Caco-2 (cell line): Measurements from ENCODE around the gene GATA6. TPM values are rescaled to one million over a fixed set of nuclear protein-coding genes. Genes with fewer than 3 reads are reported as not detected.
A peak's percentile ranks its signal among the peaks of the same experiment; 100 is the strongest.

Experiments
- BruUV-seq: library from RNA; stranded (reverse); fragments of 400-500 nt; replicated peaks from 2 replicates; lab custom pipeline; 2021; lab: Mats Ljungman, UMichigan
- CTCF ChIA-PET: fragments of 300-600 bp; sonication (Branson Sonifier 250); formaldehyde crosslinking; loops from one replicate; lab custom pipeline; 2022; ENCODE audit warnings: antibody characterized with exemption; lab: Charles Lee
- POLR2A ChIA-PET: fragments of 300-600 bp; sonication (Branson Sonifier 250); formaldehyde crosslinking; loops from one replicate; lab custom pipeline; 2022; ENCODE audit warnings: antibody characterized with exemption; lab: Charles Lee
- DNase-seq, 2 experiments: peaks; one replicate each; pipeline versions ENCODE4 v3.0.0 to v3.0.0-alpha.2; 2020 to 2022
- H3K27me3 ChIP-seq: replicated peaks from 2 replicates; pipeline ENCODE4 v1.6.0; 2011; ENCODE audit warnings: low read length; ENCODE audit not compliant: control insufficient read depth, insufficient read depth
- H3K36me3 ChIP-seq: 2 replicates; pipeline ENCODE4 v1.5.1; 2011; ENCODE audit warnings: low read length; ENCODE audit not compliant: control insufficient read depth, insufficient read depth
- H3K4me1 ChIP-seq: fragments of 250-450 bp; sonication (Bioruptor Pico); 2 replicates; pipeline ENCODE4 v1.5.1; 2020; ENCODE audit warnings: mild to moderate bottlenecking
- H3K4me3 ChIP-seq: 2 replicates; pipeline ENCODE4 v1.5.1; 2011; ENCODE audit warnings: low read depth, mild to moderate bottlenecking, control low read depth, low read length
- H3K9me3 ChIP-seq: fragments of 250-450 bp; sonication (Bioruptor Pico); 2 replicates; pipeline ENCODE4 v1.5.1; 2020; ENCODE audit warnings: mild to moderate bottlenecking, moderate library complexity
- H3K27ac Mint-ChIP-seq: one replicate; pipeline ENCODE4 v1.8.0; 2022; ENCODE audit warnings: mixed read lengths; ENCODE audit not compliant: unreplicated experiment
- H3K27me3 Mint-ChIP-seq: one replicate; pipeline ENCODE4 v1.8.0; 2022; ENCODE audit warnings: mixed read lengths; ENCODE audit not compliant: insufficient read depth, unreplicated experiment
- H3K36me3 Mint-ChIP-seq: one replicate; pipeline ENCODE4 v1.8.0; 2022; ENCODE audit warnings: mild to moderate bottlenecking, mixed read lengths; ENCODE audit not compliant: insufficient read depth, unreplicated experiment
- H3K4me1 Mint-ChIP-seq: one replicate; pipeline ENCODE4 v1.8.0; 2022; ENCODE audit warnings: low read depth, mixed read lengths; ENCODE audit not compliant: unreplicated experiment
- H3K4me3 Mint-ChIP-seq: one replicate; pipeline ENCODE4 v1.8.0; 2022; ENCODE audit warnings: mild to moderate bottlenecking, moderate library complexity, mixed read lengths; ENCODE audit not compliant: unreplicated experiment
- H3K9me3 Mint-ChIP-seq: one replicate; pipeline ENCODE4 v1.8.0; 2022; ENCODE audit warnings: mixed read lengths; ENCODE audit not compliant: unreplicated experiment
- CTCF ChIP-seq, 2 experiments: fragments of 200-600 bp in 1 of 2; IDR thresholded peaks; 1 replicate in 1 of 2; 2 replicates in 1 of 2; pipeline versions ENCODE4 v1.5.1 to v1.8.0; 2011 to 2022; ENCODE audit warnings: antibody characterized with exemption in 1 of 2, control low read depth in 1 of 2, inconsistent platforms in 1 of 2, low read depth in 1 of 2, low read length in 1 of 2, mild to moderate bottlenecking in 1 of 2, moderate library complexity in 1 of 2; ENCODE audit not compliant: insufficient read depth in 1 of 2, severe bottlenecking in 1 of 2, unreplicated experiment in 1 of 2
- intact Hi-C: fragments of 100-400 bp; cut with micrococcal nuclease; formaldehyde crosslinking; loops from one replicate; pipeline ENCODE4 v1.10.0; 2022; ENCODE audit not compliant: unreplicated experiment
- total RNA-seq: library from RNA; stranded (reverse); gene quantifications from 2 replicates; pipeline ENCODE4 v1.2.3, GENCODE V29; 2022

The GATA6 gene
- total RNA-seq, 1 experiment from 2014 or later, result 124 TPM

DNA sequence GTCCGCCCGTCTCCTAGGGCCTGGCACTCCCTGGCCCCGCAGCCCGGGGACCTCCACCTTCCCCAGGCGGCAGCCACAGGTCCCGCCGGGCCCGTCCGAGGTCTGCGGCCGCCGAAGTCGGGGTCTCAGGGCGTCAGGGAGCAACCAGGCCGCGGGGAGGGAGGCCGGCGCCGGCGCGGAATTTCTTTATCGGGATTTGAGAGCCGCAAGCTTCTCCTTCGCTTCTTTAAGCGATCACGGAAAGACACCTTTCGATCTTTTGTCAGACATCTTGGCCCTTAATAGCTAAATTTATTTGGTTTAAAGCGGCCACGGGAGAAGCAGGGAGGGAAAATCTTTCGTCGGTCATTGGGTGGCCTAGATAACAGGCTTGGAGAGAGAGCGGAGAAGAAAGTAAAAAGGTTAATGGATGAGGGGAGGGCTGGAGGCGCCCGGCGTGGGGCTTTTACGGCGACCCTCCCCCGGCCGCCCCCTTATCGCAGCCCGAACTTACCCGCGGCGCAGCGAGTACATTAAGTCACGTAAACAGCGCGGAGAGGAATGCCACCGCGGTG is 4.3 kb upstream of the GATA6 start:
- intact Hi-C loops, result loop anchor here (5.0 kb wide), 1 partner anchor 188 kb away; no protein-coding TSS in a partner anchor

GRCh38 chr18:22165603-22166068 is 3.8 kb upstream of the GATA6 start:
- Mint-ChIP-seq H3K4me3 (peak overlapping the region; percentile 74), H3K36me3 (peaks cover 27% of the 10 kb centered on the region), H3K27ac (no peak overlapping the region), H3K9me3 (no peaks in the 10 kb centered on the region), H3K27me3 (no peaks in the 10 kb centered on the region), H3K4me1 (peaks cover 12% of the 10 kb centered on the region)
- no peak for DNase-seq
- ChIA-PET CTCF (no interaction called here), POLR2A (no interaction called here)
- Histone ChIP-seq H3K9me3 (no peaks in the 10 kb centered on the region), H3K4me3 (no peak overlapping the region), H3K4me1 (peaks cover under 1% of the 10 kb centered on the region; the same call in 1 of the 2 replicates), H3K36me3 (no peaks in the 10 kb centered on the region), H3K27me3 (no peaks in the 10 kb centered on the region)
- TF ChIP-seq CTCF (IDR thresholded peaks at IDR 0.05; ENCODE audit: insufficient read depth in 1 of 2, low read depth in 1 of 2, low read length in 1 of 2, severe bottlenecking in 1 of 2, unreplicated experiment in 1 of 2), result no peak
- intact Hi-C loops, result loop anchor here (5.0 kb wide), 1 partner anchor 188 kb away; no protein-coding TSS in a partner anchor
- BruUV-seq, result no TSS peak

More for the DNA sequence above, 4.3 kb upstream of the GATA6 start:
- DNase-seq, result no peak
- H3K9me3 ChIP-seq, result no peaks in the 10 kb centered on the region
- BruUV-seq, result no TSS peak
- Mint-ChIP-seq H3K4me3 (peak overlapping the region; percentile 63), H3K27ac (no peak overlapping the region), H3K4me1 (peaks cover 12% of the 10 kb centered on the region), H3K36me3 (peaks cover 22% of the 10 kb centered on the region), H3K9me3 (no peaks in the 10 kb centered on the region), H3K27me3 (no peaks in the 10 kb centered on the region)
- ChIA-PET POLR2A (interaction anchor here (1.4 kb wide), 1 partner anchor 50 kb away, joined by 3 read pairs; no protein-coding TSS in a partner anchor), CTCF (no interaction called here)
- no peak overlapping the region for H3K4me3 ChIP-seq
- H3K27me3 ChIP-seq, result no peaks in the 10 kb centered on the region
- TF ChIP-seq CTCF (IDR thresholded peaks at IDR 0.05; ENCODE audit: insufficient read depth in 1 of 2, low read depth in 1 of 2, low read length in 1 of 2, severe bottlenecking in 1 of 2, unreplicated experiment in 1 of 2), result no peak
- peaks cover 5% of the 10 kb centered on the region; the same call in 1 of the 2 replicates for H3K4me1 ChIP-seq
- H3K36me3 ChIP-seq, result no peaks in the 10 kb centered on the region

DNA sequence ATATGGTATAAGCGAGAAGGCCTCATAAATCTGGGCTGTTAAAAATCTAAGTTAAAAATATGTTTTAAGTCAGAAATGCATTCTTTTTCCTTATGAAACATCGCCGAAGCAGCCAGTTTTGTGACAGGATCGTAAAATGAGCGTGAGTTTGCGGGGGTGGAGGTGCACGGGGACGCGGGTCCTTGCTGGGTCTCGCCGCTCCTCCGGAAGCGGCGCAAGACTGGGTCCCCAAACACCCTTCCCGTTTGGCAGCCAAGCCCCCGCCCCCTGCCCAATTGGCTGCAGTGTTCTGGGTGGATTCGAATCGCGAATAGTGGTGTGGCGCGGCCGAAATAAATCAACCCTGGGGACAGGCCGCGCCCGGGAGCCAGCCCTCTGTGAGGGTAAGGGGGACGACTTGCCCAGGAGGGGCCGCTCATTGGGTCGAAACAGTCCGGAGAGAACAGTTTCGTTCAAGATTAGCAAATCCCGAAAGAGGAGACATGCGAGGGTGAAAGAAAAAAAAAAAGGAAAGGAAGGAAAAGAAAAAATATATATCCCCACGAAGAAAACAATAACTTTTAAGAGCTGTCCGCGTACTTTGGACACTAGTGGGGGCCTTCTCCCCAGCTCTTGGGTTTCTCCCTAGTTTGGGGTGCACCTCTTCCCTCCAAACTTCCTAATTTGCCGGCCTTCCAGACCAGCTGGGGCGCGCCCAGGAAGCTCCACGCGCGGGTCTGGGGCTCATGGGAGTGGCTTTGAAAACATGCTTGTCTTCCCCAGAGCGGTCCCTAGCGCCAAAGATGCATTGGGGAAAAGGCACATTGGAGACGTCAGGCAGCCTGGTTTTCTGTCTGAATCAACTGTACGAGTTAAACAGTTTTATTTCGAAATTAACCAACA is 3.1 kb upstream of the GATA6 start:
- Histone ChIP-seq H3K4me3 (peak overlapping the region; percentile 69), H3K36me3 (peaks cover 3% of the 10 kb centered on the region)

More for the DNA sequence above, 3.1 kb upstream of the GATA6 start:
- CTCF ChIA-PET, result interaction anchor here (1.3 to 1.5 kb wide), 2 partner anchors 58 to 251 kb away, joined by 3 to 4 read pairs; no protein-coding TSS in a partner anchor
- Mint-ChIP-seq H3K27ac (peak overlapping the region; percentile 91), H3K27me3 (no peaks in the 10 kb centered on the region), H3K4me3 (peak overlapping the region; percentile 74), H3K36me3 (peaks cover 34% of the 10 kb centered on the region), H3K9me3 (no peaks in the 10 kb centered on the region), H3K4me1 (peaks cover 12% of the 10 kb centered on the region)
- BruUV-seq, result no TSS peak
- peak in 1 of 2 experiments; percentile 20 for TF ChIP-seq CTCF (IDR thresholded peaks at IDR 0.05; ENCODE audit: insufficient read depth in 1 of 2, low read depth in 1 of 2, low read length in 1 of 2, severe bottlenecking in 1 of 2, unreplicated experiment in 1 of 2)
- Histone ChIP-seq H3K9me3 (no peaks in the 10 kb centered on the region), H3K27me3 (no peaks in the 10 kb centered on the region), H3K4me1 (no peaks in the 10 kb centered on the region; the same call in 1 of the 2 replicates)
- POLR2A ChIA-PET, result interaction anchor here (0.5 kb wide), 1 partner anchor 176 kb away, joined by 3 read pairs; no protein-coding TSS in a partner anchor
- intact Hi-C loops, result loop anchor here (5.0 kb wide), 1 partner anchor 189 kb away; no protein-coding TSS in a partner anchor
- peak in 1 of 2 experiments; percentile 56 for DNase-seq
